Vagina (tissue), 2 donors: Measurements from ENCODE around the gene LONRF3.

Source experiments
- CTCF ChIP-seq, 3 experiments: fragments of 450-650 bp in 2 of 3; fragments of 200-600 bp in 1 of 3; sonication (generic) in 1 of 3; IDR thresholded peaks; one replicate each; pipeline ENCODE4 v1.5.1; 2017 to 2019; ENCODE audit warnings: antibody characterized with exemption in 3 of 3, mild to moderate bottlenecking in 2 of 3, moderate library complexity in 2 of 3
- POLR2A ChIP-seq, 2 donors: fragments of 450-650 bp; IDR thresholded peaks; one replicate each; pipeline ENCODE4 v1.6.1; 2017; ENCODE audit warnings: antibody characterized with exemption in 2 of 2, mild to moderate bottlenecking in 2 of 2, moderate library complexity in 2 of 2
- POLR2AphosphoS5 ChIP-seq, 2 donors: sonication (generic); formaldehyde crosslinking; IDR thresholded peaks; one replicate each; pipeline ENCODE4 v1.9.0; 2017; ENCODE audit warnings: antibody characterized with exemption in 2 of 2, mild to moderate bottlenecking in 2 of 2, low read depth in 1 of 2; ENCODE audit not compliant: insufficient read depth in 1 of 2

GRCh38 chrX:119063428-119063827 lies 89.0 kb downstream of the LONRF3 start:
- TF ChIP-seq POLR2AphosphoS5 (IDR thresholded peaks at IDR 0.05; ENCODE audit: insufficient read depth in 1 of 2, low read depth in 1 of 2) = no peak
- no peak for TF ChIP-seq CTCF (IDR thresholded peaks at IDR 0.05)
- TF ChIP-seq POLR2A (IDR thresholded peaks at IDR 0.05) = no peak
